ENCODE results near the gene TMTC2. TPM values are rescaled to one million over a fixed set of nuclear protein-coding genes. Genes with fewer than 3 reads are reported as not detected.
"Not testable (repeated sequence)": the region's sequence is repeated elsewhere in the genome, so short reads cannot be mapped to it uniquely, and the experiment has no call there.

The TMTC2 gene
- polyA plus RNA-seq, 3 donors = 32.3 to 33.5 (median 33.5) TPM

- DNase-seq = no peak
Observed at GRCh38 chr12:82838131-82838551, 151.4 kb downstream of the TMTC2 start.

GRCh38 chr12:82838827-82839226 lies 152.1 kb downstream of the TMTC2 start:
- no peak for DNase-seq

DNA sequence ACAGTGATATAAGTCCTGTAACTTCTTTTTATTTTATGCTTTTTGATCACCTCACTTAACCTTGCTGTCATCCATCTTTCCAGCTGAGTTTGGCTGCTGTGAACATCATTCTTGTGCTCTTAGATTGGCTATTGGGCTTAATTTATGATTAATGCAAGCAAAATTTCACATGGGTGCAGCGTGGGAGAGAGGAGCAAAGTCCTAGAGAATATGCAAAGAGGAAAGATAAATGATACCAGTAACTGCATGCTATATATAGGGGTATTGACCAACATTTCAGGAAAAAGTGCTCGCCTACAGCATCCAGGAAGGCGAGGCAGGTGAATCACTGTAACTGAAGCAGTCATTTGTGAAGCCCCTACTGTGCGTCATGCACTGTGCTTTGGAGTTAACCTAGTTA lies 153.1 kb downstream of the TMTC2 start:
- no peak for DNase-seq

GRCh38 chr12:82841487-82841904 lies 154.8 kb downstream of the TMTC2 start:
- no peak for DNase-seq

DNA sequence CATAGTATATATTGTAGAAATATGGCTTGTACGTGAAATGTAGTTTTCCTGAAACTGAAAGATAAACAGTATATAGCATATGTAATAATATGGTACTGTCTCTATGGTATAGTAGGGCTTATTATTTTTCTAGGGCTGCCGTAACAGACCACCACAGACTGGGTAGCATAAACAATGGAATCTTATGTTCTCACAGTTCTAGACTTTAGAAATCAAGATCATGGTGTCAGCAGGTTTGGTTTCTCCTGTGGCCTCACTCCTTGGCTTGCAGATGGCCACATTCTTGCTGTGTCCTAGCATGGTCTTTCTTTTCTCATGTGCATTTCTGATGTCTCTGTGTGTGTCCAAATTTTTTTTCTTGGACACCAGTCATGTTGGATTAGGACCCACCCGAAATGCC lies 155.8 kb downstream of the TMTC2 start:
- DNase-seq = no peak

- DNase-seq = not testable (repeated sequence)
Observed at GRCh38 chr12:82845076-82845475, 158.4 kb downstream of the TMTC2 start.

DNA sequence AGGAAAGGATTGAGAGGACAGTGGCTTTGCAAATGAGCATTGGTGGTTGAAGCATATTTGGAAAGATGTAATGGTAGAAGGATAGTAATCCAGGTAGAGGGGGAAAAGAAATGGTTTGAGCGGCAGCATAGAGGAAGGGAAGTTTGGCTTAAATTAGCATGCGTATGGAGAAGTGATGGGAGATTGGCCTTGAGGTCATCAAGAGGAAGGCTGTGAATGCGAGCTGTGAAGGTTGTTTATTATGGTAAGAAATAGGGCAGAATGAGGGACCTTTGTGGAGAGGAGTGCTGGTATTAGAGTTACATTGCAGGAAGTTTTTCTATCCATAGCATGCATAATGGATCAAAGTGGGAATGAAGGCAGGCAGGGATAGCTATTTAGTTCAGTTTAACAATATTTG lies 162.1 kb downstream of the TMTC2 start:
- DNase-seq = no peak

DNA sequence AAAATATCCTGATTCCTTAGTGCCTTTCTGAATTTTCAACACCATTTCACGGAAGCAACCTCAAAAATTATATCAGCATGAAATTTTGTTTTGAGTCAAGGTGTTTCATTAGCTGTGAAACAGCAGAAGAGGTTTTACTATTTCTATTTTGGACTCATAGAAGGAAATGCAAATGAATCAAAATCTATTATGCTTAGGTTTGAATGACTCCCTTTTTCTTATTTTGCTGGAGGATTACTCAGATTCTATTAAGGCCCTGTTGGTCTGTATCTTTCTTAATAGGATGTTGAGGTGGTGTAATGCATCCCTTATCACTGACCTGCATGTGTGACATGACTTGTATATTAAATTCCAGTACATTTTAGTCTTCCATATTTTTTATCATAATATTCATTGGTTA lies 165.8 kb downstream of the TMTC2 start:
- DNase-seq = no peak

- DNase-seq = no peak
Observed at GRCh38 chr12:82855872-82856271, 169.2 kb downstream of the TMTC2 start.

- no peak for DNase-seq
Observed at GRCh38 chr12:82857276-82857675, 170.6 kb downstream of the TMTC2 start.

DNA sequence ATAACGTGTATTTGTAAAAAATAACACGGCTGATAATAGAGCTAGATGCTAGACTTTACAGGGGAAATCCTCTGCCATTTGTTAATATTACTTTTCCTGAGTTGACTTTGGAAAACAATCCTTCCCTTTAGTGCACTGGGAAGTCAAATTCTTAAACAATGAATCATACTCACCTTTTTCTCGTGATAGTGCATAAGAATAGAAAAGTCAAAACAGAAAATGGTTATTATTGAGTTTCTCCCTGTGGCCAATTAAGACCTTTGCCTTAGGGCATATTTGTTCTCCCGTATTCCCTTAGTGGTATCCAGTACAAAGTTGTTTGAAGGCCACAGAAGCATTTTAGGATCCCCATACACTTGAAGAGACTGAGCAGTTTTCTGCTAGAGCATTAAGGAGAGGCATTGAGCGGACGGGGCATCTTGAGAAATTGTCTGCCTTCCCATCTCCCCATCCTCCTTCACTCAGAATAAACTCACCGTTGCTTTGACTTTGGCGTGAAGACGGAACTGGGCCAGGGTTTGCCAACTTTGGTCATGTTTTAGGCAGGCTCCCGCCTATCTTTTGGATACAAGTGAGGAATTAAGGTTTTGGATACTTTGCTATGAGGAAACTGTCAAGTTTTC lies 171.3 kb downstream of the TMTC2 start:
- no peak for DNase-seq

DNA sequence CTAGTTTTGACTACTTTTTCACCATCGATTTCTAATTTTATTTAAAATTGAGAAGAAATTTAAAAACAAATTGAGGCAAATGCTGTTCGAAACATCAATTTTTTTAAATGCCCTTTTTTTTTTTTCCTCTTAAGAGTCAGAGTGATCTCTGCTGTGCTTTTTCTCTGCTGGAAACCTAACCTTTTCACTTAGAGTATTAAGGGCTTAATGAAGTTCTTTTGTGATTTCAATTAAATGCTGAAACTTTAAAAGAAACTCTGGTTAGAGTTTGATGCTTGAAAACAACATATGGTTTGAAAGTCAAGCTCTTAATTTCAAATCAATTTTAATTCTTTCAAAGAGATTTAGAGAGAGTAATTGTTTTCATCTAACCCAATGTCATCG lies 171.8 kb downstream of the TMTC2 start:
- DNase-seq = no peak

DNA sequence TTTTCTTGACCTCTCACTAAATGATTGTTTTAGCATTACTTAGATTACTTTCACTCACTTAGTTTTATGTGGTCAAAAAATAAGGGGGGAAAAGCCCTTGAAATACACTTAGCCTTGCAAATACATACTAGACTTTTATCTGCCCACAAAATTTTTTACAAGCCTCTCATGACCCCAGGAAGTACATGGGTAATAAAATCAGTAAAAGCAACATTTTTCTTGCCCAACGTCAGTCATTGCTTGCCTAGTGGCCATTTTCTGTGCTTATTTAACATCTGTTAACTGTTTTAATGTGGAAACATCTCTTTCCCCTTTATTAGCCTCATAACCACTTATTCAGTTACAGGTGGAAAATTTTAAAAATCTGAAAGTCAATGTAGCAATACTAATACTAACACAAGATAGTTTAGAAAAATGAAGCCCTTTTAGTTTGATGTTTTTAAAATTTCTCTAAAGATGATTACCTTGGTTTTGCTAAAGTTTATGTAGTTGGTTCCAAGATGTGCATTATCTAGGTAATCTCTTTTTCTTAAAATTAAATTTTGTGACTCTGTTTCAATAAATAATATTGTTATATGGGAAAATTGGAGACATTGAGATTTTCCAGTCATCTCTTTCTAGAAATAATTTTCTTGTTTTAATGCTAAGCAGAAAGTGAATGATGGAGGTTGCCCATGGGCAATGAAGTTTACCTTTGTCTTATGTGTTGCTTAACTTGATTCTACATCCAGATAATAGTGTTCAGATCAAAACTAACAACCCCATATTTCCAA lies 175.5 kb downstream of the TMTC2 start:
- DNase-seq = peak; percentile 24

- no peak for DNase-seq
Observed at GRCh38 chr12:82862876-82863649, 176.4 kb downstream of the TMTC2 start.

GRCh38 chr12:82866227-82866775 lies 179.6 kb downstream of the TMTC2 start:
- DNase-seq = no peak

- DNase-seq = no peak
Observed at GRCh38 chr12:82866946-82867345, 180.2 kb downstream of the TMTC2 start.

DNA sequence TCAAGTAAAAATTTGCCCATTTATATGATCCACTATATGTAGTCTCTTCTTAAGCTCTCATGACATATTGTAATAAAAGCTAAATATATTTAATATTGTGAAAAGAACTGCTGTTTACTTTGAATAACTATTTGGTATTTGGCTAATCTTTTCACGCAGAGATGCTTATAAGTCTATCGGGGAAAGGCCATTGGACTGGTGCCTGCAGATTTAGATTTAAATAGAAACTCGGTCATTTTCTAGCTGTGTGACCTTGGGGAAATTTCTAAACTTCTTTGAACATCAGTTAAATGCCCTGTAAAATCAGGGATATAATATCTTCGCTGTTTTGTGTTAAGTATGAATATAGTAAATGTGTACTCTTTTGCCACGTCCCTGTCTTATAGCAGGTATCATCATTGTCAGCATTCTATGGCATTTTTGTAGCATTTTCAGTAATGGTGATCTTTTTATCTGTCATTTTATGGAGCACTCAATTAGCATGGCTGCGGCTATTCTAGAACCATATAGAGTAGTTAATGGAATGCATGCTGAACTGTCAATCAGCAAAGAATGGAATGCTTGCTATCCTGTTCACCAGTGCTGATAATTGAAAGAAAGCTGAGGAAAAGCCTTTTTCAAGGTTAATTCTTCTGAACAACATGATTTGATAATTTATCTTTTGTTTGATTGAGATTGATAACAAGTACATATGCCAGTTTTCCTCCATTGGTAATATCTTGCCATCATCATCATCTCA lies 181.2 kb downstream of the TMTC2 start:
- no peak for DNase-seq

DNA sequence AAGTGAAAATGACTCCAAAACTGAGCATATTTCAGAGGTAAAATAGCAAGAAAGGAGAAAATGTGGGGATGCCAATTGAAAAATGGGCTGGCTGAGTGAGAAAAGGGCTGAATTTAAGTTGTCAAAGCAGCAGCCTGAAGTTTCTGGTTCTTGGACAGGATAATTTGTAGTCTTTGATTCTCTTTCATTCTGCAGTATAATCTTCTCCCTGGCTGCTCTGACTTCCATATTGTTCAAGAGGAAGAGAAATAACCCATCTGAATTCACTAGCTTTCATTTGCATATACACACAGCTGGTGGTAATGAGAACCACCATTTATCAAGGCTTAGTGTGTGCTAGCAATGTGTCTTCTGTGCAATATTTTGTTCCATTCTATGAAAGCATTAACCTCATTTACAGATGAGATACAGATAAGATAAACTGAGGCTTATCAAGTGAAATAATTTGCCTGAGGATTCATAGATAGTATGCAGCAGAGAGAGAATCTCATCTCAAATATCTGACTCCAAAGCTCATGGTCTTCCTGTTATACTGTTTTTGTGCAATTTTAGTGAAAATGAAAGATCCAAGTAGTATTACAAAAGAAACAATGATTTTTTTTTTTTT lies 184.2 kb downstream of the TMTC2 start:
- no peak for DNase-seq

GRCh38 chr12:82872088-82872487 lies 185.4 kb downstream of the TMTC2 start:
- no peak for DNase-seq

- no peak for DNase-seq
Observed at GRCh38 chr12:82873309-82873708, 186.6 kb downstream of the TMTC2 start.

DNA sequence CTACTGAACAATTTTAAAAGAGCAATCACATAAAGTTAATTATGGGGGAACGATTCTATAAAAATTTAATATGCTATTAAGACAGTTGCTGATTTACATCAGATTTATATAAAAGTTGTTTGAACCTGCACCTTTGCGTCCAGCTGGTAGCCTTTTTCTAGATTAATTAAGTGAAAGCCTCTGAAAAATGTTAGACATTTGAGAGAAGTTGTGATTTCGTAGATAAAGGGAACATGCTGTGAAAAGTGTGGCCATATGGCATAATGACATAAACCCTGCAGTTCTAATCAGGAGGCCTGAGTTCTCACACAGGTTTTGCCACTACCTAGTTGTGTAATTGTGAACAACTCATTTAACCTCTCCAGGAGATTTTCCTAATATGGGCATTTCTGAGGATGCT lies 187.2 kb downstream of the TMTC2 start:
- DNase-seq = no peak
